ENCODE data around the gene INTS1. TPM values are rescaled to one million over a fixed set of nuclear protein-coding genes. Genes with fewer than 3 reads are reported as not detected.

INTS1 gene
- total RNA-seq, 6 donors from 2014 or later, result 38.6 to 215 (median 72.3) TPM

GRCh38 chr7:1454542-1454941, 49.6 kb downstream of the INTS1 start:
- peaks cover 48 to 63% (median 53%) of the 10 kb centered on the region in 4 donors for H3K4me1 ChIP-seq
- no peak for DNase-seq

GRCh38 chr7:1452205-1452604, 52.0 kb downstream of the INTS1 start:
- no peak overlapping the region for H3K27ac ChIP-seq
- peaks cover 0 to 22% (median 2%) of the 10 kb centered on the region in 4 donors for H3K36me3 ChIP-seq
- H3K27me3 ChIP-seq, result no peaks in the 10 kb centered on the region
- H3K4me1 ChIP-seq, result peaks cover 40 to 50% (median 41%) of the 10 kb centered on the region in 4 donors
- ATAC-seq (ENCODE audit: low FRiP score in 2 of 2) (no peak), DNase-seq (no peak)
- WGBS, 2 donors, result 82 to 89% methylated on average over 13 to 18 of the region's 19 CpGs
- H3K9me3 ChIP-seq, result no peaks in the 10 kb centered on the region
- no peak overlapping the region for H3K4me3 ChIP-seq
- TF ChIP-seq, protein P1, sequence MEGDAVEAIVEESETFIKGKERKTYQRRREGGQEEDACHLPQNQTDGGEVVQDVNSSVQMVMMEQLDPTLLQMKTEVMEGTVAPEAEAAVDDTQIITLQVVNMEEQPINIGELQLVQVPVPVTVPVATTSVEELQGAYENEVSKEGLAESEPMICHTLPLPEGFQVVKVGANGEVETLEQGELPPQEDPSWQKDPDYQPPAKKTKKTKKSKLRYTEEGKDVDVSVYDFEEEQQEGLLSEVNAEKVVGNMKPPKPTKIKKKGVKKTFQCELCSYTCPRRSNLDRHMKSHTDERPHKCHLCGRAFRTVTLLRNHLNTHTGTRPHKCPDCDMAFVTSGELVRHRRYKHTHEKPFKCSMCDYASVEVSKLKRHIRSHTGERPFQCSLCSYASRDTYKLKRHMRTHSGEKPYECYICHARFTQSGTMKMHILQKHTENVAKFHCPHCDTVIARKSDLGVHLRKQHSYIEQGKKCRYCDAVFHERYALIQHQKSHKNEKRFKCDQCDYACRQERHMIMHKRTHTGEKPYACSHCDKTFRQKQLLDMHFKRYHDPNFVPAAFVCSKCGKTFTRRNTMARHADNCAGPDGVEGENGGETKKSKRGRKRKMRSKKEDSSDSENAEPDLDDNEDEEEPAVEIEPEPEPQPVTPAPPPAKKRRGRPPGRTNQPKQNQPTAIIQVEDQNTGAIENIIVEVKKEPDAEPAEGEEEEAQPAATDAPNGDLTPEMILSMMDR (IDR thresholded peaks at IDR 0.05), result no peak

More at GRCh38 chr7:1454542-1454941, 49.6 kb downstream of the INTS1 start:
- 63% methylated on average over 7 of the region's 14 CpGs; no CpG with 5 or more reads in 1 of the 2 donors for WGBS, 2 donors
- no peaks in the 10 kb centered on the region for H3K9me3 ChIP-seq
- ATAC-seq (ENCODE audit: low FRiP score in 2 of 2), result no peak
- no peaks in the 10 kb centered on the region for H3K27me3 ChIP-seq
- peaks cover 0 to 9% (median 2%) of the 10 kb centered on the region in 4 donors for H3K36me3 ChIP-seq
- TF ChIP-seq, protein P1 (IDR thresholded peaks at IDR 0.05), result peak in 1 of 6 experiments; percentile 9
- TF ChIP-seq POLR2A (IDR thresholded peaks at IDR 0.05), result no peak
- peak overlapping the region in 3 of 4 donors; percentile 26 to 43 (median 42) for H3K4me3 ChIP-seq
- H3K27ac ChIP-seq, result peak overlapping the region; percentile 76 to 90 (median 82)

DNA sequence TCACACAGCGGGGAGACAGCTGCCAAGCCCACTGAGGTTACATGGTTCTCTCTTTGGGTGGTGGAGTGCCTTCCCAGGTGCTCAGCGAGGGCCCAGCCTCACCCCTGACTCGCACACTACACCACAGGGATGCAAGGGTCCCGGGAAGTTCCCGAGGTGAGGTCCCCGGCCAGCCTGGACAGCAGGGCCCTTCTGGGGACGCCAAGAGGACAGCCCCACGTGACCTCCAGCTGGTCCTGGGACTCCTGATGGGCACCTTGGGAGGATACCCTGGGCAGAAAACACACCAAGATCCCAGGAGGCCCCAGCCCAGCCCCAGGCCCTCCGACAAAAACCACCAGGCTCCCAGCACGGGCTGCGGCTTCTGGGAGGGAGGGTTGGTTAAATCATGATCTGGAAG, 53.2 kb downstream of the INTS1 start:
- no peak overlapping the region for H3K27ac ChIP-seq
- no peak for ATAC-seq (ENCODE audit: low FRiP score in 2 of 2)
- WGBS, 2 donors, result 94 to 98% methylated on average over 3 to 11 of the region's 11 CpGs
- peak in 1 of 2 donors; percentile 69 for DNase-seq
- H3K36me3 ChIP-seq, result peaks cover 0 to 22% (median 2%) of the 10 kb centered on the region in 4 donors
- no peaks in the 10 kb centered on the region for H3K9me3 ChIP-seq
- TF ChIP-seq POLR2A (IDR thresholded peaks at IDR 0.05) (no peak), EP300 (IDR thresholded peaks at IDR 0.05) (no peak), POLR2AphosphoS5 (IDR thresholded peaks at IDR 0.05) (no peak)
- TF ChIP-seq, protein P1 (IDR thresholded peaks at IDR 0.05), result no peak
- H3K27me3 ChIP-seq, result no peaks in the 10 kb centered on the region
- H3K4me1 ChIP-seq, result peaks cover 27 to 45% (median 34%) of the 10 kb centered on the region in 4 donors
- H3K4me3 ChIP-seq, result no peak overlapping the region

GRCh38 chr7:1450431-1450830, 53.8 kb downstream of the INTS1 start:
- WGBS, 2 donors, result 80 to 92% methylated on average over 13 to 16 of the region's 18 CpGs
- no peak for TF ChIP-seq EP300 (IDR thresholded peaks at IDR 0.05)
- no peak for TF ChIP-seq POLR2AphosphoS5 (IDR thresholded peaks at IDR 0.05)
- TF ChIP-seq POLR2A (IDR thresholded peaks at IDR 0.05), result no peak
- TF ChIP-seq, protein P1 (IDR thresholded peaks at IDR 0.05), result no peak
- no peak for ATAC-seq (ENCODE audit: low FRiP score in 2 of 2)
- H3K9me3 ChIP-seq, result no peaks in the 10 kb centered on the region
- no peak overlapping the region for H3K4me3 ChIP-seq
- H3K27me3 ChIP-seq, result no peaks in the 10 kb centered on the region
- H3K36me3 ChIP-seq, result peaks cover 0 to 22% (median 2%) of the 10 kb centered on the region in 4 donors
- peaks cover 22 to 39% (median 28%) of the 10 kb centered on the region in 4 donors for H3K4me1 ChIP-seq
- DNase-seq, result peak in 1 of 2 donors; percentile 63
- no peak overlapping the region for H3K27ac ChIP-seq

GRCh38 chr7:1449951-1450350, 54.2 kb downstream of the INTS1 start:
- H3K27me3 ChIP-seq, result no peaks in the 10 kb centered on the region
- DNase-seq (peak in 1 of 2 donors; percentile 72), ATAC-seq (ENCODE audit: low FRiP score in 2 of 2) (no peak)
- peaks cover 0 to 23% (median 5%) of the 10 kb centered on the region in 4 donors for H3K36me3 ChIP-seq
- peaks cover 17 to 34% (median 24%) of the 10 kb centered on the region in 4 donors for H3K4me1 ChIP-seq
- H3K4me3 ChIP-seq, result no peak overlapping the region
- no peaks in the 10 kb centered on the region for H3K9me3 ChIP-seq
- 78 to 84% methylated on average over 8 to 11 of the region's 11 CpGs for WGBS, 2 donors
- H3K27ac ChIP-seq, result no peak overlapping the region
- TF ChIP-seq POLR2A (IDR thresholded peaks at IDR 0.05), result no peak
- TF ChIP-seq, protein P1 (IDR thresholded peaks at IDR 0.05), result no peak
- TF ChIP-seq POLR2AphosphoS5 (IDR thresholded peaks at IDR 0.05), result no peak
- TF ChIP-seq EP300 (IDR thresholded peaks at IDR 0.05), result no peak
